MV-4-11 (cell line): ENCODE results near the gene ADORA2A.

Experiments
- DNase-seq: peaks from one replicate; lab custom pipeline; 2025; lab: John Stamatoyannopoulos, UW

ADORA2A gene

DNA sequence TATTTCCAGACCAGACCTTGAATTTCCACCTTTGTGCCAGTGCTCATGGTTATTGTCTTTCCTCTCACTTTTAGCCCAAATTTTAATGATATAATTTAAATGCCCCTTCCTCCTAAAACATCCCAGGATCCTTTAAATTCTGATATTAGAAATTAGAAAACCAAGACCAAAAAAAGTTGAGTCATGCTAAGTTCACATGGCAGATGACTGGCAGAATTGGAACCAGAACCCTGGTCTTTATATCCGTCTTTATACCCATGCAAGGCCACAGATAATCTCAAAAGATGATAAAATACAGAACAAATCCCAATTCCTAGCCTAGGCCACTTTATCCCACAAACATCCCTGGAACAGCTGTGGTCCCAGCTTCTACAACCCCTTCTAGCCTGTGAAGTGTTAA is 26.5 kb downstream of the ADORA2A start:
- DNase-seq = no peak

DNA sequence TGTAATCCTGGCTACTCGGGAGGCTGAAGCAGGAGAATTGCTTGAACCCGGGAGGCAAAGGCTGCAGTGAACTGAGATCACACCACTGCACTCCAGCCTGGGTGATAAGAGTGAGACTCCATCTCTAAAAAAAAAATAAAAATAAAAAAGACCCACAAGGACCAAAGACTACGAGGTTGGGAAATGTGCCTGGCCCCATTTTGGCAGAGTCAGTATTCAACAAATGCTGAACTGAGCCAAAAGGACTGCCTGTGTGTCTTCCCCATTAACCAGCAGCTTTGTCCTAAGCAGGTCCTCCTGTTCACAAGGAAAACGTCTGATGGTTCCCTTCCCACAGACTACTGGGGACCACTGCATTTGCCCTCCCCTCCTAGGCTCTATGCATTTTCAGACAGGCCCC is 27.6 kb downstream of the ADORA2A start:
- DNase-seq = no peak

DNA sequence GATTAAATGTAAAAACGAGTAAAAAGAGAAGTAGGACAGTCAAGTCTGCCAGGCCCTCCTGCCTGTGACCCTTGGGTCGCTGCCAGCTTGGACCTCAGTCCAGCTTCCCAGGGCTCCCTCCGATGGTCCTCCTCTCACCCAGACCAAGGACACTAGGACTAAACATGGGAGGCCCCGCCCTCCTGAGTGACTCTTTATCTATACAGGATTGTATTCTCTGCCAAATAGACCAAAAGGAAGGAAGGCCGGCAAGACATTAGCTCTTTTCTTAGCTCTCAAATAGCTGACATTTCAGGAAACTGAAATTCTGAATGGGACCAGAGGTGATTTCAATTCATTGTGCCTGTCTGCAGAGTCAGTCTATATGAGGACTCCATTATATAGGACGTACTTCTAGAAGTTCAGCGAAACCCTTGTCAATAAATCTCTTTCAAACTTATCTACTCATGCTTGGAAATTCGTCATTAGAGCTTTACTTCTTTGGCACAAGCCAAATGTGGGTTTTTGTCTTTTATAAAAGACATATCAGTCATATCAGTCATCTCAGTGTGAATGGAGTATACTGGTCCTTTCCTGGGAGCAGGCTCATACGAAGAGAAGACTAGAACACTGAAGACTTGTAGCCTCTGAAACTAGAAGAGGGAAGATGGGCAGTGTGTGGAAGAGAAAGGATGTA is 28.5 kb downstream of the ADORA2A start:
- DNase-seq = no peak

DNA sequence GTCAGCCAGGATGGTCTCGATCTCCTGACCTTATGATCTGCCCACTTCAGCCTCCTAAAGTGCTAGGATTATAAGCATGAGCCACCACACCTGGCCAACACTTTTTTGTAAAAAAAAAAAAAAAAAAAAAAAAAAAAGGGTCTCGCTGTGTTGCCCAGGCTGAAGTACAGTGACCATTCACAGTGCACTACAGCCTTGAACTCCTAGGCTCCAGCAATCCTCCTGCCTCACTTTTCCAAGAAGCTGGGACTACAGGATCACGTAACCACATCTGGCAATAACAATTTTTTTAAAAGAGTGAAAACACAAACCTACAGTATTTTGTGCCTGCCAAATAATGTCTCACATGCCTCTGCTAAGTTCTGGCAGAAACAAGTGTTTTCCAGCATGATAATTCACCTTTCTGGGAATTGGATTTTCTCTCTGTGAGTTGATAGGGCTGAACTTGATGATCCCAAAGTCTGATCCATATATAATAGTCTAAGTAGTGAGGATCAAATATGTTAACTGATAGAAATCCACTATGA is 30.6 kb downstream of the ADORA2A start:
- no peak for DNase-seq

DNA sequence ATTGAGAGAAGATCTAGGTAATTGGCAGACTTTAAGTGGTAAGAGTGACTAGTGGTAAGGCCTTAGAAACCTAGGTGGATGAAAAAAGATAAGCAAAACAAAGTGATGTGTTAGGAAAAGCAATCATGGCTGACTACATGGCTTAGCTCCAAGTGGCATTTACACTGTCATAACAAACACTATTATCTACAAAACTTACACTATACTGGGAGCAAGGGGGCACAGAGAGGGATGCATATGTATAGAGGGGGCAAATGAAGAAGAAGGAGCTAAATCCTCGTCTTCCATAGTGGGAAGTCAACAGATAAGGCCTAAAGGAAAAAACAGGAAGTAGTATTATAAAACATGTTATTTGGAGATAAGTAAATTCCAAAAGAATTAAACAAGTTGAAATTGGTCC is 32.5 kb downstream of the ADORA2A start:
- no peak for DNase-seq

DNA sequence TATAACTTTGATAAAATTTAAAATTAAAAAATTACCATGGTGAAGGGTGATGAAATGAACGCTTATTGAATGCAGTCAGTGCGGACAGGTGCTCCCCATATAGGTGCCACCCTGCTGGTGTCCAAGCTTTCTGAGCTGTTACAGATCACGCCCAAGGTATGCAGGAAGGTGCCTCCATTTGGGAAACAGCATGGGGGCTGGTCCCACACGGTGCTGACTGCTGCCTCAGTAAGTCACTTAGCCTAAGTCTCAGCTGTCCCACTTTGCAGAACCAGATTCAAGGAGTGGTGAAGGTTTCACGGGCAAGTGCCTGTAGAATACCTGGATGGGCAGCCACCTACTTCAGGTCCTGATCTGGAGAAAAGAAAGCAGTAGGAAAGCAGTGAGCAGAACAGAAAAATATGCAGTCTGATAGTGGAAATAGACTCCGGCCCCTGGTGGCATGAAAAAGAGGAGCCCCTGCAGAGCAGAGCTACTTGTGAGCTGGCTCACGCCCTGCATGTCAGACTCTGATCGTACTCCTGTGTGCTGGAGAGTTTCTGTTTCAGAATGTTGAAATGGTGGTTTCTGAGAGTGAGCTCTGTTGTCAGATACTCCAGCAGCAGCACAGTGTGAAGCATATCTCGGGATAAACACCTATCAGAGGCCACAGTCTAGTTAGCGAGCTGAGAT is 33.2 kb downstream of the ADORA2A start:
- peak; percentile 66 for DNase-seq

DNA sequence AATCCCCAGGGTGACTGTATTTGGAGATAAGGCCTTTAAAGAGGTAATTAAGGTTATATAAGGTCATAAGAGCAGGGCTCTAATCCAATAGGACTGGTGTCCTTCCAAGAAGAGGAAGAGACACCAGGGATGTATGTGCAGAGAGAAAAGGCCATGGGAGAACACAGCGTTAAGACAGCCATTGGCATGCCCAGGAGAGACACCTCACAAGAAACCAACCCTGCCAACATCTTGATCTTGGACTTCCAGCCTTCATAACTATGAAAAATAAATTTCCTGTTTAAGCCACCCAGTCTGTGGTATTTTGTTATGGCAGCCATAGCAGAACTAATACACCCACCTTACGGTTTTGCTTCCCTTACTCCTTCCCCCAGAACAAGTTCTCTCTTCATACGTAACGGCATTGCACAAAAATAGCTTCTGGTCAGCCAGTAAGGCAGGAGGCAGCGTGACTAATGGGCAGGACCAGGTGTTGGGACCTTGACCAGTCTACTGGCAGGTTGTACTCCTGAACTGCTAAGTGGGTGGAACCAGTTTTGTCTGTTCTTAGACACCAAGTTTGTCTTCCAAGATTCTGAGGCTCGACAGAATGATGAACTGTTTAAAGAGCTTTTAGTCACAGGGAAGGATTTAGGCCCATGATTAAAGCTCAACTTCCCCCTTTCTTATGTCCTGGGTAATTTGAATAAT is 35.8 kb downstream of the ADORA2A start:
- DNase-seq = peak; percentile 76

DNA sequence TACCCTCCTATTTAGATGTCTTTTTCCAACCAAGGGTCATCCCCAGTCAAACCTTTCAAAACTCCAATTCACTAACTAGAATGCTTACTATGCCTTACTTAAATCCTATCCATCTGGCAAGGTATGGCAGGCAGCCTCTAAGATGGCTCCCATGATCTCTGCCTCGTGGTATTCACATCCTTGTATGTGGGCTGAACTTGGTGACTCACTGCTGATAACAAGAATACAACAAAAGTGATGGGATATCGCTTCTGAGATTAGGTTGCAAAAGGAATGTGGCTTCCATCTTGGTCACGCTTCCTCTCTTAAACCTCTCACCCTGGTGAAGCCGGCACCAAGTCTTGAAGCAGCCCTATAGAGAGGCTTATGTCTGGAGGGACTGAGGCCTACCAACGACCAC is 38.2 kb downstream of the ADORA2A start:
- DNase-seq = peak; percentile 79

DNA sequence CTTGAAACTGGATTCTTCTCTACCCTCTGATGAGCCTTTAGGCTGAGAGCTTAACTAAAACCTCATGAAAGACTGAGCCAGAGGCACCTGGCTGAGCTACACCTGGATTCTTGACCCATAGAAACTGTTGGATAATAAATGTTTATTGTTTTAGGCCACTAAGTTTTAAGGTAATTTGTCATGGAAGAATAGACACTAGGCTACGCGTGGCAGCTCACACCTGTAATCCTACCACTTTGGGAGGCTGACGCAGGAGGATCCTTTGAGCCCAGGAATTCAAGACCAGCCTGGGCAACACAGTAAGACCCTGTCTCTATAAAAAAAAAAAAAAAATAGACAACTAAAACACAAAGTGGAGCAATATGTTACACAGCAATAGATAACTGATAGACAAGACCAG is 38.6 kb downstream of the ADORA2A start:
- no peak for DNase-seq

DNA sequence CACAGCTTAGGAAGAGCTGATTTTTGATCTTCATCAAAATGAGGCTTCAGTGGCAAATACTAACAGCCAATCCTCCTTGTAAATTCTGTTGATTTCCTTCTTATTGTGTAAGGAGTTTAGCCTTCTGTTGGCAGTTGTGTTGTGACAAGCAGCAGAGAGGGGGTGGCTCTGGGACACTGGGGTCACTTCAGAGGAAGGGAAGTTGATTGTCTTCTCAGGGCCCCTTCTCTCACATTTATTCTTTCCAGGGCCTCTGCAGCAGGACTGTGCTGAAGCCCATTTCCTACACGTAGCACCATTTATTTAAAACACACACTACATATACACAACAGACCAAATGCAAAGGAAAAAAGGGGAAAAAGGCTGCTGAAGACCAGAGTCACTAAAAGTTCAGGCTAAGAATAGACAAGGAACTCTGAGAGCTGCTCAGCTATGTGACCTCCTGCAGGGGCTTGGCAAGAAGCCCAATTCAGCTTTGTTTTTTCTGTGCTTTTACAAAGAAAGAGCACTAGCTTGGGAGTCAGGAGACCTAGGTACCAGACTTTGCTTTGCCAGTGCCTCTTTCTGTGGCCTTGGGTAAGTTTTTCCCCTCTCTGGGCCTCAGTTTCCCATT is 39.4 kb downstream of the ADORA2A start:
- peak; percentile 91 for DNase-seq

DNA sequence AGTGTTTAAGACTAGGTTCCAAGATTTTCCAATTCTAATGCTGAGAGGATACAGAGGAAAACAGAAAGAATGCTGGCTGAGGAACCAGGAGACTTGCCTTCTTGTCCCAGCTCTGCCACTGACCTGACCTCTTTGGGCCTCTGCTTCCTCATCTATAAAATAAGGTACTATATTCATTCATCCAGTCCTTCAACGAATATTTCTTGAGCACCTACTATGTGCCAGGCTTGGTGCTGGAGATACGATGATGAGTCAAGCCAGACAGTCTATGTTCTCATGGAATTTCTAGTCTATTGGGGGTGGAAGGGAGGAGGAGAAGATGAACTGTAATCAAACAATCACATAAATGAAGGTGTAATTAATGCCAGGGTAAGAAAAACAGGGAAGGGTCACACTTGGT is 39.9 kb downstream of the ADORA2A start:
- DNase-seq = no peak

DNA sequence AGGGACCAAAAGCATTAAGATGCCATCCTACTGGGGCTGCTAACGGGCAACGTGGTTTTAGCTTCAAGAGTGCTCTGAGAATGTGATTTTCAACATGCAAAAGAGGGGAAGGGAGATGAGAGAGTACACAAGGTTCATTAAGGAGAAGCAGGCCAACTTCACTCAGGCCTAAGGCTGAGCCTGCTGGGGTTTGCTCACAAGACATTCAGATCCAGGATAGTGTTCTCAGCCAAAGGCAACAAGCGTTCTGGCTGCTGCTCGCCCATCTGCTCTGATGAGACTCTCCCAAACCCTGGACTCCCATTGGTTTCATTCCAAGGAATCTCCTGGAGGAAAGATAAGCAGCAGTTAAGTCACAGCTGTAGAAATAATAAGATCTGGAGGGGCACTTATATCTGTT is 44.2 kb downstream of the ADORA2A start:
- no peak for DNase-seq

DNA sequence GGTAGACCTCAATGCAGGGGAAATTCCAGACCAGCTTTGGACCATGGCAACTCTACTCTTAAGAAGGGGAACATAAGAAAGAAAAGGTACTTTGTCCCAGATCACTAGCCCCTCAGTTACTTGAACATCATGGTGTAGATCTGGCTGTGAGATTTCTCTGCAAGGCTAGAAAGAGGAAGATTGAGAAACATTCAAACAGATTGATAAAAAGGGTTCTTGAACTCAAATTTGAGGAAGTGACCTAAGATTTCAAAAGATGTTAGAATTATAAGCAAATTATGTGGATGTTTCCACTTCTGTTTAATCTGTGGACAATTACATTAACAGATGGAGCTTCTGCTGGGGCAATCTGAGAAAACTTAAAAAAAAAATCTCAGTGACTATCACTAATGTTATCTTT is 45.9 kb downstream of the ADORA2A start:
- peak; percentile 94 for DNase-seq

DNA sequence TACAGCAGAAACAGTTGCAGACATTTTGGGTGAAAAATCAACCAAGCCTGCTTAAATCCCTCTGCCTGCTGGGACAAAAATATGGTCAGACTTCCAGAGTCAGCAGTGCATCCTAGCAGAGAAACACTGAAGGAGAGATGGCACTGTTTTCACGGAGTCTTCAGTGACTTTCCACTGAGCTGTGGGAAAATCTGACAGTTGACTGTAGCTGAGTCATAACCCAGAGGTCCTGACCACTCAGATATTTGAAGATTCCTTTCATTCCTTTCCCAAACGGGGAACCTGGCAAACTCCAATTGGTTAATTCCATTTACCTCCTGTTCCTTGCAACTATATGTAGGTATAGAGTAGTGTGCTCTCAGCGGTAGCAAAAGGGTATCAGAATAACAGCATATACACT is 46.8 kb downstream of the ADORA2A start:
- DNase-seq = no peak

DNA sequence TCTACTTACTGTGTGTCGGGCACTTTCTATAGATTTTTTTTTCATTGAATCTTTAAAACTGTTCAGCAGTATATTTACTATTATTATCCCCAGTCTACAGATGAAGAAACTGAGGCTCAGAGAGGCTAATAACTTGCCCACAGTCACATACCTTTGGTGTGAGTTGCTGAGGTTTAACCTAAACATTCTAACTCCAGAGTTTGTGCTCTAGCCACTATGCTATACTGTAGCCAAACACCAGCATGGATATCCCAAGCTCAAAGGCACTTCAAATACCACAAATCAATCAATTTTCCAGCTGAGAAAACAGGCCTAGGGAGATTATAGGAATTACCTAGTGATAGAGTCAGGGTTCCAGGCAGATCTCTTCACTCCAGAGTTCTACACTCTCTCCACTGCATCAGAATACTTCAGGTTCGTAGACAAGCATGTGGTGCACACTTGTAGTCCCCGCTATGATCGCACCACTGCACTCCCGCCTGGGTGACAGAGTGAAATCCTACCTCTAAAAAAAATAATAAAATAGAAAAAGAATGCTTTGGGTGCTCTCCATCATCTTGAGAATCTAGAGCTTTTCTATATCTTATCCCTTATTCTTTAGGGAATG is 47.4 kb downstream of the ADORA2A start:
- DNase-seq = no peak

DNA sequence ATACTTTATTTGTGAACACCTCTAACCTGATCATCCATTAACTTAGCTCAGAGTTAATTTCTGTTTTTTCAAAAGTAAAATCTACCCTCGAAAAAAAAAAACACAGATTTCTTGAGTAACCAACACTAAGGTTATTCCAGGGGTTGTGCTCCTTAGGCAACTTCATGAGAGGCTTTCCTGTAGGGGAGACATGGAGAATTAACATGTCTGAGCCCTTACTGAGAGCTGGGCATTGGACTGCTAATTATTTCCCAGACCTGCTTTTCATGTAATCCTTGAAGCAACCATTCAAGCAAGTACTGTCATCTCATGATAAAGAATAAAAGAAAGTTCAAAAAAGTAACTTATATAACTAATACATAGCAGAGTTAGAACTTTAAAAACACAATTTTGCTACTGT is 54.2 kb downstream of the ADORA2A start:
- DNase-seq = no peak

DNA sequence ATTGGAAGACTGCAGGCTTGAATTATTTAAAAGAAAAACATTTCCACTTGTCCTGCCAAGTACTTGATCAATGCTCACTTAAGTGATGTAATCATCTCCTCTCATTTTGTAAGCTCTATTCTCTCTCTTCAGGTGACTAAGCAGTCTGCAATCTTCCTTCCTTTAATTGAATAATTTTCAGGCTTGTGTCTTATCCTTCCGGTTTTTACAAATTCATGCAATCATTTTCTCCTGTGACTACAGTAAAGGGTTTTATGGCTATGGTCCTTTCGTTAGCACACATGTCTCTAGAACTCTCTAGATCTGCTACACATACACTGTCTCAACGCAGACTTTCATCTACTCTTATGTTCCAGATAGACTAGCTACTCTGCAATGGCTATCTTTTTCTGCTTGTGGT is 55.2 kb downstream of the ADORA2A start:
- peak; percentile 85 for DNase-seq

DNA sequence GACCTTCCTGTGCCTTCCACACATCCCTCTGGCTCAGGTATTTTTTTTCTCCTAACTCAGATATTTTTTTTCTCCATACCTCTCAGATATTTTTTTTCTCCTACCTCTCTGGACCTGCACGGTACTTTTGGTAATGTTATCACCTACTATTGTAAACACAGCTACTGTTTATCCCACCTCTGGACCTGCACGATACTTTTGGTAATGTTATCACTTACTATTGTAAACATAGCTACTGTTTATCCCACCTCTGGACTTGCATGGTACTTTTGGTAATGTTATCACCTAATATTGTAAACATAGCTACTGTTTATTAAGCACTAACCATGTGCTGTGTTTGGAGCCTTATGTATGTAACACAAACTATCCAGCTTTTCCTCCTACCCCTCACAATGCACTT is 55.6 kb downstream of the ADORA2A start:
- no peak for DNase-seq

DNA sequence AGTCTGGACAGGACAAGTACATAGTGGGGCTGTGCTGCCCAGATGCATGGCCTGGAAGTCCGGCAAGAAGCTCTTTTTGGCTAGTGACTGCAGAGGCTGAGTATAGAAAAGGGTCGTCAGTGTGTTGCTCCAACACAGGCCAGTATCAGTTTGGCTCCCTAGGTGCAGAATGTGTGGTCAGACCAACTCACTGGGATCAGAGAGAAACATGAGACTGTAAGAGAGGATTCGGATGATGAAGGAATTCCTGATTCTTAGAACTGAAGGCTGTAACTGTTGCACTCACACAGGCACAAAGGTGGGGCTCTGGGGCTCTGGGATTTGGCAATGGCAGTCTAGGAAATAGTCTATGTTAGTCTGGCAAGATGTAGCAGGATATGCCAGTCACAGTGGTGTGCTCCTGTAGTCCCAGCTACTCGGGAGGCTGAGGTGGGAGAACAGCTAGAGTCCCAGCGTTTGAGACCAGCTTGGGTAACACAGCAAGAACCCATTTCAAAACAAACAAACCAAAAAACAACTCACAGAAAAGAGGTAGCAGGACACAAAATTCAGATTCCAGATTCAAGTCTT is 56.7 kb downstream of the ADORA2A start:
- DNase-seq = no peak

DNA sequence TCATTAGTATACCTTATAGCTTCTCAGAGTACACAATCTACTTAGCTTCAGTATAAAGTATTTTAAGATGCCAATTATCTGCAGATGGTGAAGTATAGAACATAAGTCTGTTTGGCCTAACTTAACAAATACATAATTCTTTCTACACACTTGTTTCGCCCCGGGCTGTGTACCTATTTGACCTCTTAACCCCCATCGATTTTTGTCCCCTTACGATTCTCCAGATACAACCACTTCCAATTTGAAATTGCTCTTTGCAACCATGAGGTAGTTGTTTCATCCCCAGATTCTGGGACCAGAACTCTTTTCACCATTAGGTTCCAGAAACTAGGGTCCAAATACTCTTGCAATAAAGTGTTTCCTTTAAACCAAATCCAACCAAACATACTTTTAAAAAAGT is 57.8 kb downstream of the ADORA2A start:
- DNase-seq = no peak

DNA sequence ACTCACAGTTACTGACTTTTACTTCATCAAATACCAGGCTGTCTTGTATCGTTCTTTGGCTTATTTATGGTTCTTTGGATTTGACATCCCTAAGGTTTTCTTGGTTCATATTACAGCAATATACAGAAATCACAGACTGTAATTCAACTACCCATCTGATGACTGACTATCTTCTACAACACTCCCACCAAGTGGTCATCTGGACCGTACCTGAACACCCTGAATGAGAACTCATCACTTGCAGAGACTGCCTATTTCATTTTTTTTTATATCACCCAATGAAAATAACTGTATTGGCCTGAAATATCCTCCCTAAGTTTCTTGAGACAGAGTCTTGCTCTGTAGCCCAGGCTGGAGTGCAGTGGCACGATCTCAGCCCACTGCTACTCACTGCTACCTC is 58.2 kb downstream of the ADORA2A start:
- DNase-seq = no peak

DNA sequence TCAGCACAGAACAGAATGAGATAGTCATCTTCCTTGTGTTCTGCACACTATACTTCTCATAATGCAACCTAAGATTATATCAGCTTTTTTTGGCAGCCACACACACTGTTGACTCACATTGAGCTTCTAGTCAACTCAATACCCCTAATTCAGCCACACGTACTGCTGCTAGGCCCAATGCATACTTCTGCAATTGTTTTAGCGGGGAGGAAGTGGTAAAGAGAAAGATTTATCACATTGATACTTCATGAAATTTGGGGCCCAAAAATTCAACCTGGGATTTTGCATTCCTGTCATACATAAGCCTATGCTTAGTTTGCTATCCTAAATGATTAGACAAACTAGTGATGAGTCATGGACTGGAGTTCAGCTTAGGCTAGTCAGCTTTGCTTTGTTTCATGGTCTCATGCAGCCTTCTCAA is 59.1 kb downstream of the ADORA2A start:
- peak; percentile 93 for DNase-seq
